BLaER1 (cell line): Measurements from ENCODE around the gene ARL2BP.
A peak's percentile ranks its signal among the peaks of the same experiment; 100 is the strongest.
"Not testable (repeated sequence)": the region's sequence is repeated elsewhere in the genome, so short reads cannot be mapped to it uniquely, and the experiment has no call there.

Source experiments
- H3K27ac ChIP-seq: shearing (Covaris generic); formaldehyde crosslinking; 2 replicates; pipeline ENCODE4 v1.8.1; 2022
- H3K27me3 ChIP-seq: shearing (Covaris generic); formaldehyde crosslinking; 2 replicates; pipeline ENCODE4 v1.8.1; 2022
- H3K36me3 ChIP-seq: shearing (Covaris generic); formaldehyde crosslinking; 2 replicates; pipeline ENCODE4 v1.8.1; 2022
- H3K4me1 ChIP-seq: shearing (Covaris generic); formaldehyde crosslinking; 2 replicates; pipeline ENCODE4 v1.8.1; 2022
- H3K4me2 ChIP-seq: shearing (Covaris generic); formaldehyde crosslinking; 2 replicates; pipeline ENCODE4 v1.8.1; 2022
- H3K4me3 ChIP-seq: shearing (Covaris generic); formaldehyde crosslinking; 2 replicates; pipeline ENCODE4 v1.8.1; 2022
- H3K9ac ChIP-seq: shearing (Covaris generic); formaldehyde crosslinking; 2 replicates; pipeline ENCODE4 v1.8.1; 2022
- H3K9me3 ChIP-seq: shearing (Covaris generic); formaldehyde crosslinking; 2 replicates; pipeline ENCODE4 v1.8.1; 2022
- H4K20me1 ChIP-seq: shearing (Covaris generic); formaldehyde crosslinking; 2 replicates; pipeline ENCODE4 v1.8.1; 2022
- Cebpa-rat ChIP-seq: shearing (Covaris generic); IDR thresholded peaks from 2 replicates; pipeline ENCODE4 v1.8.1; 2022

The ARL2BP gene

GRCh38 chr16:57261806-57262205 lies 16.7 kb downstream of the ARL2BP start:
- Histone ChIP-seq H3K4me1 (peaks cover 32% of the 10 kb centered on the region), H3K4me3 (no peak overlapping the region), H3K4me2 (no peak overlapping the region), H3K9me3 (no peaks in the 10 kb centered on the region), H3K27ac (no peak overlapping the region), H3K36me3 (no peaks in the 10 kb centered on the region), H3K27me3 (no peaks in the 10 kb centered on the region), H4K20me1 (no peaks in the 10 kb centered on the region), H3K9ac (no peak overlapping the region)
- TF ChIP-seq Cebpa-rat: no peak

- H4K20me1 ChIP-seq: no peaks in the 10 kb centered on the region
- TF ChIP-seq Cebpa-rat: no peak
Observed at GRCh38 chr16:57262841-57263540, 17.9 kb downstream of the ARL2BP start.

GRCh38 chr16:57263541-57264351 lies 18.7 kb downstream of the ARL2BP start:
- H3K4me2 ChIP-seq: no peak overlapping the region
- no peak overlapping the region for H3K27ac ChIP-seq
- H3K4me1 ChIP-seq: peaks cover 39% of the 10 kb centered on the region
- H3K36me3 ChIP-seq: no peaks in the 10 kb centered on the region
- no peaks in the 10 kb centered on the region for H3K27me3 ChIP-seq
- H3K9me3 ChIP-seq: no peaks in the 10 kb centered on the region
- H4K20me1 ChIP-seq: no peaks in the 10 kb centered on the region
- H3K4me3 ChIP-seq: no peak overlapping the region
- H3K9ac ChIP-seq: no peak overlapping the region
- no peak for TF ChIP-seq Cebpa-rat

More at GRCh38 chr16:57262841-57263540, 17.9 kb downstream of the ARL2BP start:
- Histone ChIP-seq H3K36me3 (no peaks in the 10 kb centered on the region), H3K27ac (no peak overlapping the region), H3K9me3 (no peaks in the 10 kb centered on the region), H3K4me1 (peaks cover 39% of the 10 kb centered on the region), H3K9ac (no peak overlapping the region), H3K27me3 (no peaks in the 10 kb centered on the region), H3K4me2 (no peak overlapping the region), H3K4me3 (no peak overlapping the region)

GRCh38 chr16:57264381-57264780 lies 19.3 kb downstream of the ARL2BP start:
- no peak overlapping the region for H3K27ac ChIP-seq
- H3K9me3 ChIP-seq: no peaks in the 10 kb centered on the region
- no peaks in the 10 kb centered on the region for H4K20me1 ChIP-seq
- no peak overlapping the region for H3K9ac ChIP-seq
- H3K27me3 ChIP-seq: no peaks in the 10 kb centered on the region
- H3K36me3 ChIP-seq: no peaks in the 10 kb centered on the region
- no peak for TF ChIP-seq Cebpa-rat
- H3K4me2 ChIP-seq: no peak overlapping the region
- H3K4me3 ChIP-seq: no peak overlapping the region
- H3K4me1 ChIP-seq: peaks cover 34% of the 10 kb centered on the region

DNA sequence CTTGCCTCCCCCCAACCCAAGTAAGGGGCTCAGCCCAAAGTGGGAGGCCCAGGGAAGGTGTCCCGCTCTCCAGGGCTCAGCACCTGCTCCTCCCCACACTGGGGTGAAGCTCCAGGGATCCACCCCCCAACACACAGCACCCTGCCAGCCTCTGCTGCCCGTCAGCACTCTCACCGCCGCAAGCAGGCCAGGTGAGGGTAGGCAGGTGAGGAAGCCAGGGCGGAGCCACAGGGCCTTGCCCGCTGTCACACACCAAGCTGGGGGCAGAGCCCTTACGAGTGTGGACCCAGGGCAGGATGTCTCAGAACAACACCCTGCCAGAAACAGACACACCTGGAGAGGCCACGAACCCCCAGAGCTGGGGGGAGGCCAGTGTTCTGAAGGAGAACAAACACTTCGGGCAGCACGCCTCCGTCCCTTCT lies 19.9 kb downstream of the ARL2BP start:
- H3K27me3 ChIP-seq: no peaks in the 10 kb centered on the region
- no peak for TF ChIP-seq Cebpa-rat
- H3K27ac ChIP-seq: no peak overlapping the region
- peaks cover 28% of the 10 kb centered on the region for H3K4me1 ChIP-seq
- no peak overlapping the region for H3K4me2 ChIP-seq
- H3K36me3 ChIP-seq: no peaks in the 10 kb centered on the region
- no peaks in the 10 kb centered on the region for H4K20me1 ChIP-seq
- H3K9me3 ChIP-seq: no peaks in the 10 kb centered on the region
- no peak overlapping the region for H3K4me3 ChIP-seq
- H3K9ac ChIP-seq: no peak overlapping the region

DNA sequence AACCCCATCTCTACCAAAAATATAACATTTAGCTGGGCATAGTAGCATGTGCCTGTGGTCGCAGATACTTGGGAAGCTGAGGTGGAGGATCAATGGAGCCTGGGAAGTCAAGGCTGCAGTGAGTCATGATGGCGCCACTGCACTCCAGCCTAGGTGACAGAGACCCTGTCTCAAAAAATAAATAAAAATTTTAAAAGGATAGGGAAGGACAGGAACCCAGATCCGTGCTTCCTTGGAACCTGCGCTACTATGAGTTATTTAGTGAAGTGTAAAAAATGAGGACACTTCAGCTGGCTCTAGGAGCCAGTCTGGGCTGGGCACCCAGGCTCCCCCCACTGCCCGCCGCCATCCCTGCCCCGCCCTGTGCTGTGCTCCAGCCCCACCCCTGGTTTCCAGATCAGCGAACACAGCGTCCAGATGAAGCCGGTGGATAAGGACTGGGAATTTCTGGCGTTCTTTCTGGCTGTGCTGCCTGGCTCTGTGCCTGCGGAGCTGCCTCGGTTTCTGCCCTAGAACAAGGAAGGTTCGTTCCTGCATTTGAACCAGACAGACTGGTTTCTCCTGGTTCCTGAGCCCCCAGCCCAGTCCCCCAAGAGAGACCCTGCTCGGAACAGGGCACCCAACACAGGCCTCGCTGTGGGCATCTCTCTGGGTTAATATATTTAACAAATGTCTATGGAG lies 20.9 kb downstream of the ARL2BP start:
- Histone ChIP-seq H3K9ac (no peak overlapping the region), H3K4me2 (0 out of 2 replicates have a peak overlapping the region, but pooled peaks have one; percentile 24)

GRCh38 chr16:57266531-57267260 lies 21.6 kb downstream of the ARL2BP start:
- no peak for TF ChIP-seq Cebpa-rat
- Histone ChIP-seq H3K4me1 (peaks cover 20% of the 10 kb centered on the region), H3K4me3 (no peak overlapping the region), H3K9me3 (no peaks in the 10 kb centered on the region), H3K36me3 (no peaks in the 10 kb centered on the region), H3K27me3 (no peaks in the 10 kb centered on the region), H3K4me2 (peak overlapping the region; percentile 24; the same call in 1 of the 2 replicates), H3K9ac (no peak overlapping the region), H4K20me1 (no peaks in the 10 kb centered on the region), H3K27ac (no peak overlapping the region)

More for the DNA sequence above, 20.9 kb downstream of the ARL2BP start:
- H3K27ac ChIP-seq: no peak overlapping the region
- H3K36me3 ChIP-seq: no peaks in the 10 kb centered on the region
- H4K20me1 ChIP-seq: no peaks in the 10 kb centered on the region
- TF ChIP-seq Cebpa-rat: no peak
- H3K4me1 ChIP-seq: peaks cover 20% of the 10 kb centered on the region
- no peaks in the 10 kb centered on the region for H3K27me3 ChIP-seq
- H3K4me3 ChIP-seq: no peak overlapping the region
- H3K9me3 ChIP-seq: no peaks in the 10 kb centered on the region

DNA sequence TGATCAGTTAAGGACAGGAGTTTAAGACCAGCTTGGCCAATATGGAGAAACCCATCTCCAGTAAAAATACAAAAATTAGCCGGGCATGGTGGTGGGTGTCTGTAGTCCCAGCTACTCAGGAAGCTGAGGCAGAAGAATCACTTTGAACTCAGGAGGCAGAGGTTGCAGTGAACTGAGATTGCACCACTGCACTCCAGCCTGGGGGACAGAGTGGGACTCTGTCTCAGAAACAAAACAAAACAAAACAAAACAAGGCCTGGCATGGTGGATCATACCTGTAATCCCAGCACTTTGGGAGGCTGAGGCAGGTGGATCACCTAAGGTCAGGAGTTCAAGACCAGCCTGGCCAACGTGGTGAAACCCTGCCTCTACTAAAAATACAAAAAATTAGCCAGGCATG lies 22.3 kb downstream of the ARL2BP start:
- not testable (repeated sequence) for H3K36me3 ChIP-seq, H3K27ac ChIP-seq, H3K27me3 ChIP-seq, H3K9ac ChIP-seq, H3K4me3 ChIP-seq, H3K9me3 ChIP-seq, H4K20me1 ChIP-seq
- Histone ChIP-seq H3K4me1 (peaks cover 20% of the 10 kb centered on the region), H3K4me2 (peak overlapping the region; percentile 24; the same call in 1 of the 2 replicates)
